Measurements from ENCODE around the gene WNK1. TPM values are rescaled to one million over a fixed set of nuclear protein-coding genes. Genes with fewer than 3 reads are reported as not detected.
A peak's percentile ranks its signal among the peaks of the same experiment; 100 is the strongest.
"Not testable (repeated sequence)": the region's sequence is repeated elsewhere in the genome, so short reads cannot be mapped to it uniquely, and the experiment has no call there.

WNK1 gene
- total and polyA plus RNA-seq, 2 experiments from 2014 or later, result 110 to 145 TPM

GRCh38 chr12:788288-788687, 35.9 kb downstream of the WNK1 start:
- TF ChIP-seq, protein P1, sequence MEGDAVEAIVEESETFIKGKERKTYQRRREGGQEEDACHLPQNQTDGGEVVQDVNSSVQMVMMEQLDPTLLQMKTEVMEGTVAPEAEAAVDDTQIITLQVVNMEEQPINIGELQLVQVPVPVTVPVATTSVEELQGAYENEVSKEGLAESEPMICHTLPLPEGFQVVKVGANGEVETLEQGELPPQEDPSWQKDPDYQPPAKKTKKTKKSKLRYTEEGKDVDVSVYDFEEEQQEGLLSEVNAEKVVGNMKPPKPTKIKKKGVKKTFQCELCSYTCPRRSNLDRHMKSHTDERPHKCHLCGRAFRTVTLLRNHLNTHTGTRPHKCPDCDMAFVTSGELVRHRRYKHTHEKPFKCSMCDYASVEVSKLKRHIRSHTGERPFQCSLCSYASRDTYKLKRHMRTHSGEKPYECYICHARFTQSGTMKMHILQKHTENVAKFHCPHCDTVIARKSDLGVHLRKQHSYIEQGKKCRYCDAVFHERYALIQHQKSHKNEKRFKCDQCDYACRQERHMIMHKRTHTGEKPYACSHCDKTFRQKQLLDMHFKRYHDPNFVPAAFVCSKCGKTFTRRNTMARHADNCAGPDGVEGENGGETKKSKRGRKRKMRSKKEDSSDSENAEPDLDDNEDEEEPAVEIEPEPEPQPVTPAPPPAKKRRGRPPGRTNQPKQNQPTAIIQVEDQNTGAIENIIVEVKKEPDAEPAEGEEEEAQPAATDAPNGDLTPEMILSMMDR (IDR thresholded peaks at IDR 0.05; ENCODE audit: low read depth, low read length), result no peak
- peak overlapping the region; percentile 78 for H3K27ac ChIP-seq
- peaks cover 16% of the 10 kb centered on the region for H3K4me1 ChIP-seq (ENCODE audit: low read depth)
- H3K4me3 ChIP-seq, result no peak overlapping the region
- no peaks in the 10 kb centered on the region for H3K9me3 ChIP-seq (ENCODE audit: low read depth)
- H3K36me3 ChIP-seq, result no peaks in the 10 kb centered on the region
- H3K27me3 ChIP-seq, result no peaks in the 10 kb centered on the region
- no peak for DNase-seq (ENCODE audit: low read depth in 1 of 2, low spot score in 1 of 2)

DNA sequence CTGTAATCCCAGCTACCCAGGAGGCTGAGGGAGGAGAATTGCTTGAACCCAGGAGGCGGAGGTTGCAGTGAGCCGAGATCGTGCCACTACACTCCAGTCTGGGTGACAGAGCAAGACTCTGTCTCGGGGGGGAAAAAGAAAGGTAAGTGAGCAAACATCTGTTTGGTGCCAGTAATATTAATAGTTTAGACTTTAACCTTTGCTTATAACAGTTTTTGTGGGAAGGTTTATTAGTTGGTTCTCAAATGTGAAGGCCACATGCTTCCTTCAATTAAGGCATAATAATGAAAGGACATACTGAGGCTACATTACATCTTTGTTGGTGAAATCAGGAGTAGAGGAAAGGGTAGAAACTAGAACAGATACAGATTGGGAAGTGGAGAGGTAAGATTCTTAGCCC, 36.4 kb downstream of the WNK1 start:
- not testable (repeated sequence) for DNase-seq (ENCODE audit: low read depth in 1 of 2, low spot score in 1 of 2); H3K9me3 ChIP-seq (ENCODE audit: low read depth)
- peak overlapping the region; percentile 78 for H3K27ac ChIP-seq

DNA sequence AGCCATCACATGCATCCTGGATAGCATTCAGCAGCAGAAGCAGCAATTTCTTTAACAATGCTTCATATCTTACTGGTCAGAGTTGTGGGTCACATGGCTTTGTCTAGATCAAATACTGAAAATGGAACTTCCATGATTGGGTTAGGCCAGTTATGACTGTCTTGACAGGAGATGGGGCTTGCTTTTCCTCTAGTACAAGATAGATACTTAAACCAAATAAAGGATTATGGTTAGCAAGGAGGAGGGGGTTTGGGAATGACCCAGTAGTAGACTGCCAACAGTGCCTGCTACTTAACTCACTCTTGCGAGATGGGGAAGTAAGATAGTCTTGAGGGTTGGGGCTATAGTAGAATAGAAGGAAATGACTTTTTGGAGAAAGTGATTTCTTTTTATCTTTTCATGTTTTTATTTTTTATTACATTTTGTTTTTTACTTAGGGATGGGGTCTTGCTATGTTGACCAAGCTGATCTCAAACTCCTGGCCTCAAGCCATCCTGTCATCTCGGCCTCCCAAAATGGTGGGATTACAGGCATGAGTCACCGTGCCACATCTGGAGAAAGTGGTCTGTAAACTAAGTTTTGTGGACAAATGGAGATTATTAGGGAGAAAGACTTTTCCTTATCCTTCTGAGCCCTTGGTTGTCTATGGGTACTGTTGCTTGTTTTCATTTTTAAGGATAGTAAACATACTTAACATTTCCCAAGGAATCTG, 37.6 kb downstream of the WNK1 start:
- Histone ChIP-seq H3K4me1 (ENCODE audit: low read depth) (peaks cover 16% of the 10 kb centered on the region), H3K27me3 (no peaks in the 10 kb centered on the region), H3K36me3 (no peaks in the 10 kb centered on the region), H3K9me3 (ENCODE audit: low read depth) (no peaks in the 10 kb centered on the region), H3K4me3 (no peak overlapping the region), H3K27ac (peak overlapping the region; percentile 78)
- no peak for DNase-seq (ENCODE audit: low read depth in 1 of 2, low spot score in 1 of 2)
- TF ChIP-seq, protein P1 (IDR thresholded peaks at IDR 0.05; ENCODE audit: low read depth, low read length), result no peak

More for the DNA sequence above, 36.4 kb downstream of the WNK1 start:
- not testable (repeated sequence) for H3K4me3 ChIP-seq, H3K36me3 ChIP-seq, H3K27me3 ChIP-seq
- H3K4me1 ChIP-seq (ENCODE audit: low read depth), result peaks cover 16% of the 10 kb centered on the region

GRCh38 chr12:790608-791007, 38.2 kb downstream of the WNK1 start:
- no peaks in the 10 kb centered on the region for H3K9me3 ChIP-seq (ENCODE audit: low read depth)
- no peaks in the 10 kb centered on the region for H3K36me3 ChIP-seq
- H3K27ac ChIP-seq, result no peak overlapping the region
- no peaks in the 10 kb centered on the region for H3K27me3 ChIP-seq
- peaks cover 16% of the 10 kb centered on the region for H3K4me1 ChIP-seq (ENCODE audit: low read depth)
- H3K4me3 ChIP-seq, result no peak overlapping the region
- DNase-seq (ENCODE audit: low read depth in 1 of 2, low spot score in 1 of 2), result no peak
- TF ChIP-seq, protein P1 (IDR thresholded peaks at IDR 0.05; ENCODE audit: low read depth, low read length), result no peak

GRCh38 chr12:793037-793436, 40.7 kb downstream of the WNK1 start:
- H3K36me3 ChIP-seq, result no peaks in the 10 kb centered on the region
- no peak overlapping the region for H3K4me3 ChIP-seq
- peaks cover 13% of the 10 kb centered on the region for H3K4me1 ChIP-seq (ENCODE audit: low read depth)
- TF ChIP-seq, protein P1 (IDR thresholded peaks at IDR 0.05; ENCODE audit: low read depth, low read length), result no peak
- DNase-seq (ENCODE audit: low read depth in 1 of 2, low spot score in 1 of 2), result no peak
- no peaks in the 10 kb centered on the region for H3K9me3 ChIP-seq (ENCODE audit: low read depth)
- H3K27me3 ChIP-seq, result no peaks in the 10 kb centered on the region
- H3K27ac ChIP-seq, result no peak overlapping the region

- Histone ChIP-seq H3K4me1 (ENCODE audit: low read depth) (peaks cover 13% of the 10 kb centered on the region), H3K27me3 (no peaks in the 10 kb centered on the region)
These were observed 41.3 kb downstream of the WNK1 start for GRCh38 chr12:793711-794110.

More at GRCh38 chr12:793711-794110, 41.3 kb downstream of the WNK1 start:
- no peak for DNase-seq (ENCODE audit: low read depth in 1 of 2, low spot score in 1 of 2)
- H3K27ac ChIP-seq, result no peak overlapping the region
- H3K4me3 ChIP-seq, result no peak overlapping the region
- no peaks in the 10 kb centered on the region for H3K9me3 ChIP-seq (ENCODE audit: low read depth)
- no peaks in the 10 kb centered on the region for H3K36me3 ChIP-seq
- TF ChIP-seq, protein P1 (IDR thresholded peaks at IDR 0.05; ENCODE audit: low read depth, low read length), result no peak

All from cardiac muscle cell (in vitro differentiated cells and primary cell).